AG04450 (cell line): Measurements from ENCODE around the gene CFAP206. TPM values are rescaled to one million over a fixed set of nuclear protein-coding genes. Genes with fewer than 3 reads are reported as not detected.

Experiments
- CTCF ChIA-PET: fragments of 300-600, 350-600 bp; formaldehyde crosslinking; extraction: SDS; loops from one replicate; lab custom pipeline; 2022; ENCODE audit warnings: antibody characterized with exemption, inconsistent platforms; lab: Charles Lee
- POLR2A ChIA-PET: fragments of 350-600 bp; formaldehyde crosslinking; extraction: SDS; loops from one replicate; lab custom pipeline; 2021; ENCODE audit warnings: antibody characterized with exemption, inconsistent platforms; lab: Yijun Ruan, JAX
- DNase-seq: peaks from one replicate; pipeline ENCODE4 v3.0.0-alpha.2; 2011; ENCODE audit warnings: low read depth, low spot score
- H3K27ac ChIP-seq: one replicate; pipeline ENCODE4 v1.5.1; 2012; ENCODE audit warnings: low read depth, low read length, control low read depth
- H3K27me3 ChIP-seq: one replicate; pipeline ENCODE4 v1.6.0; 2012; ENCODE audit warnings: low read length; ENCODE audit not compliant: control insufficient read depth, insufficient read depth
- H3K4me3 ChIP-seq: 2 replicates; pipeline ENCODE4 v1.5.1; 2011; ENCODE audit warnings: mild to moderate bottlenecking, low read depth, low read length, control low read depth
- H3K9me3 ChIP-seq: 2 replicates; pipeline ENCODE4 v1.5.1; 2012; ENCODE audit warnings: low read length; ENCODE audit not compliant: control insufficient read depth, insufficient read depth
- CTCF ChIP-seq: IDR thresholded peaks from 2 replicates; pipeline ENCODE4 v1.5.1; 2011; ENCODE audit warnings: low read depth, low read length, control low read depth, inconsistent platforms
- polyA minus RNA-seq: library from RNA; depleted of rRNA, polyadenylated mRNA; stranded (reverse); fragments of >200 nt; gene quantifications from 2 replicates; pipeline ENCODE4 v1.2.3, GENCODE V29; 2011; rRNA and poly(A)+ RNA removed
- polyA plus RNA-seq: library from polyadenylated mRNA; depleted of rRNA; stranded (reverse); fragments of >200 nt; gene quantifications from 2 replicates; pipeline ENCODE4 v1.2.3, GENCODE V29; 2011; rRNA removed

The CFAP206 gene
- polyA plus RNA-seq = 0.11 TPM in 1 of 2 replicates, not detected in the other
- polyA minus RNA-seq = not detected in 2 replicates

- no peaks in the 10 kb centered on the region for H3K9me3 ChIP-seq
- DNase-seq = peak; percentile 65
- TF ChIP-seq CTCF = peak; percentile 39
- no peak within 1 kb of the TSS for H3K27ac ChIP-seq
- H3K4me3 ChIP-seq = peak within 1 kb of the TSS; percentile 82
- no peaks in the 10 kb centered on the region for H3K27me3 ChIP-seq
- ChIA-PET POLR2A (no interaction called here), CTCF (interaction anchor here (0.6 to 2.1 kb wide), 4 partner anchors 15 to 647 kb away, joined by 3 to 18 read pairs (median 4); no protein-coding TSS in a partner anchor)
Measured at GRCh38 chr6:87407901-87408720, at the start of gene CFAP206. Gene CFAP206 (plus strand): TSS chr6:87407972. CDS start chr6:87409840, 1,868 bp downstream.

- ChIA-PET POLR2A (no interaction called here), CTCF (interaction anchor here (0.5 kb wide), 1 partner anchor 87 kb away, joined by 4 read pairs; no protein-coding TSS in a partner anchor)
- no peak for DNase-seq
- TF ChIP-seq CTCF = no peak
- H3K9me3 ChIP-seq = 0 out of 2 replicates have a peak, but pooled peaks cover 3% of the 10 kb centered on the region
- H3K27me3 ChIP-seq = no peaks in the 10 kb centered on the region
- H3K4me3 ChIP-seq = no peak overlapping the region
- no peak overlapping the region for H3K27ac ChIP-seq
Measured at GRCh38 chr6:87364602-87365252, 43.0 kb upstream of the CFAP206 start.

- POLR2A ChIA-PET = no interaction called here
- Histone ChIP-seq H3K27ac (no peak overlapping the region), H3K9me3 (0 out of 2 replicates have a peak, but pooled peaks cover 3% of the 10 kb centered on the region), H3K4me3 (no peak overlapping the region), H3K27me3 (no peaks in the 10 kb centered on the region)
- no peak for DNase-seq
- CTCF ChIA-PET = interaction anchor here (0.6 kb wide), 1 partner anchor 288 kb away, joined by 3 read pairs; no protein-coding TSS in a partner anchor
- TF ChIP-seq CTCF = no peak
Measured at GRCh38 chr6:87366072-87366827, 41.5 kb upstream of the CFAP206 start.

- no peak overlapping the region for H3K4me3 ChIP-seq
- no peak overlapping the region for H3K27ac ChIP-seq
- POLR2A ChIA-PET = no interaction called here
- H3K27me3 ChIP-seq = no peaks in the 10 kb centered on the region
- H3K9me3 ChIP-seq = 0 out of 2 replicates have a peak, but pooled peaks cover 3% of the 10 kb centered on the region
- no peak for TF ChIP-seq CTCF
- no peak for DNase-seq
- CTCF ChIA-PET = interaction anchor here (0.6 kb wide), 1 partner anchor 288 kb away, joined by 3 read pairs; no protein-coding TSS in a partner anchor
Measured at GRCh38 chr6:87366899-87367298, 40.9 kb upstream of the CFAP206 start.
